ENCODE results near the gene MPST.

GRCh38 chr22:37037669-37038068 lies 18.1 kb downstream of the MPST start:
- TF ChIP-seq CTCF (IDR thresholded peaks at IDR 0.05) (no peak), POLR2AphosphoS5 (IDR thresholded peaks at IDR 0.05; ENCODE audit: low read depth, low read length) (no peak), SIN3A (IDR thresholded peaks at IDR 0.05; ENCODE audit: borderline replicate concordance, insufficient read depth, low read depth, low read length) (no peak)

Measured in Panc1 (cell line).